HG02884 (cell line): ENCODE results near the gene POLD2.

ENCODE experiments used
- ATAC-seq: cut with Tn5 transposase; IDR thresholded peaks from one replicate; pipeline ENCODE4 v1.9.1; 2021; ENCODE audit warnings: mild to moderate bottlenecking, moderate library complexity; ENCODE audit not compliant: unreplicated experiment

The POLD2 gene

DNA sequence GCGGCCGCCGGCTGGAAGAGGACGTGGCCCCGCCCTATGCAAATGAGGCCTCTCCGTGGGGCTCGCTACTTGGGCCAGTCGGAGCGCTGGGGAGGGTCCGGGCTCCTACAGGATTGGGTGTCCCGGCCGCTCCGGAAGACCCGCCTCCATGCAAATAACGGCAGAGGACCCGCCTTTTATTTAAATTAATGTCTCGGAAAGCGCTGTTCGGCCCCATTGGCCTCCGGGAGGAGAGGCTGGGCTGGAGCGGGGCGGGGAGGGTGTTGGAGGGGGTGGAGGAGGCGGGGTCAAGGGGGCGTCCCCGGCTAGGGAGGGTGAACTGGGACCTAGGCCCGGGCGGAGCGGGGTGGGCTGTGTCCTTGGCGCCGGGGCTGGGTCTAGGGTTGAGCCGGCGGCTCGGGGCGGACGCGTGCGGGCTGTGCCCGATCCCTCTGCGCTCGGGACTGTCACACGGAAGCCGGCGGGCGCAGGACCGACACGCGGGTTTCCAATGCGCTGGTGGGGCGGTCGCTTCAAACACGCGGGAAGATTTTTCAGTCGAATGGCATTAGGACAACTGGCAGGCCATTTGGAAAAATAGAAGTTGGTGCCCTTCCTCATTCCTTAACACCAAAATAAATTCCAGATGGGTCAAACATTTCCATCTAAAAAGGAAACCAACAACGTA lies 40.7 kb downstream of the POLD2 start:
- peak; percentile 94 for ATAC-seq

DNA sequence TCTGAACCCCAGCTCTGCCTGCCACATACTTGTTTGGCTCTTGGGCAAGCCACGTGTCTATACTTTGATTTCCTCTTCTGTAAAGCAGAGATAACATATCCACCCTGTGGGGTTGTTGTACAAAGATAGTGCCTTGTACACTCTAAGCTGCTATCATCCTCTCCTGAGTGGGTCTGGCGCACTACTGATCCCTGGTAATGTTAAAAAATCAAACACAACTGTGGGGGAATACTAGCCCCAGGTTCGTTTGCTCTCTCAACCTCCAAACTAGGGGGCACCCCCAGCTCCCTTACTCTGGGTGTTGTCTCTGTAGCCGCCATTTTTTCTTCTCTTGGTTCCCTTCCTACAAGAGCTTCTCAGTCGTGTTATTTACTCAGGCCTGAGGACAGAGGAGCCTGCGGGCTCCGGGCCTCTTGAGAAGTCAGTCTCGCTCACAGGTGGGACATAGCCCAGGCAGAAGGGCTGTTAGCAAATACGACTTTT lies 42.0 kb downstream of the POLD2 start:
- no peak for ATAC-seq

DNA sequence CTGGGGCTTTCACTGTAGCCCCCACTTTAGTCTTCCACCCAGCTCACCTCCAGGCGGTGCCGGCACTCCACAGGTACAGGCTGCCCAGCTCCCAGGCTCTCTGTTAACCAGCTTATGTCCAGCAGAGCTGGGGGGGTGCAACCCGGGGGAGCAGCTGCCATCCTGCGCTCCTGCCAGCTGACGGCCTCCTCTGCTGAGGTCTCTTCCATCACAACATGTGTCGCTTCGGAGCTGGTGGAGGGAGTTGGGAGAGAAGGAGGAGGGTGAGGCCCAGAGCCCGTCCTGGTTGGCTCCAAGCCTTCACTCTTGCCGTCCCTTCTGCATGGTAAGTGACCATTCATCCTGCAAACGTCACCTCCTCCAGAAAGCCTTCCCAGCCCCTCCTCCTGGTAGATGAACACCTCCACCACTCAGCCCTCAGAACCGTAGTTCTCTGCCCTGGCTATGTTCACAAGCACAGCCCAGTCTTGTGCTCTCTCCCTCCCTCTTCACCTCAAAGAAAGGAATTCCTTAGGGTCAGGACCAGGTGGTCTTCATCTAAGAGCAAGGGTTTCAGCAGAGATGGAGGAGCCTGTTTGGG lies 42.6 kb downstream of the POLD2 start:
- no peak for ATAC-seq

DNA sequence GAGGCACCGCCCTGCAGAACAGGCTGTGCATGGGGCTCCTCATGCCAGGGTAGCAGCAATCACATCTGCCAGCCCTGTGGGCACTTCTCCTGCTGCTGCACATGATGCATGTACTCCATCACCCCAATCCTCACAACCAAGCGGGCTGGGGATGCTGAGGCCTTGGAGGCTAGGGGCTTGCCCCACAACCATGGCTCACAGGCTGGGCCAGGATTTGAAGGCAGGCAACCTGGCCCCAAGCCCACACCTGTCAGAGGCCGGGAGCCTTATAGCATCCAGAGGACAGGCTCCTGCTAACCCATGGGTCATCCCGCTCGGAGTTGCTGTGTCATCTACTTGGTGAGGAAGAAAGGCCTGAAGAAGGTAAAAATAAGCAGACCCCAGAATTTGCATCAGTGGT lies 43.2 kb downstream of the POLD2 start:
- no peak for ATAC-seq

DNA sequence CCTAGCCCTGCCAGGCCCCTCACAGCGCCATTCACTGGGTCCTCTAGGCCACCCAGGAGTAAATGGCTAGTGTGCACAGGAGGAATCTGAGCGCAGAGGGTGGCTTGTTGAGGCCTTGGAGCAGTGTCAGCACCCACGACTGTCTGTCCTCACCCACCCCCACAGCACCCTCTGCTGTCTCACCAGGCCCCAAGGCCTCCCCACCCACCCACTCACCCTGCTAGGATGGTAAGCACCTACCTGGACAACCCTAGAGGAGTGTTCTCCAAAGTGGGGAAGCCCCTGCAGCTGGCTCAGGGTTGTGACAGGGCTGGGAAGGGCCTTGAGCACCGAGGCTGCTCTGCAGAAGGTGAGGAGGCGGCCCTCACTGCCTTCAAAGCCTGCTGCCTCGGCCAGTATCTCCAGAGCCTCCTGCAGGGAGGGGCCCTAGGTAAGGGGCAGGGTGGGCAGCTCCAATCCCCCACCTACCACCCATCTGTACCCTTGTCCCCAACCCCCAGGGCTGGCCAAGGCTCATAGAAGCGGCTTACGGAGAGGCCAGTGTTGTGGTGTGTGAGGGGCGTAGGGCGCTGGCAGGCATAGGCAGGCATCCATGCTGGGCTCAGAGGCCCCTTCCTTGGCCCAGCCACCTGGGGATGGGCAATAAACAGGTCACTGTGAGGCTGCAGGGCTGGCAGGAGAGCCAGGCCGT lies 43.9 kb downstream of the POLD2 start:
- no peak for ATAC-seq

DNA sequence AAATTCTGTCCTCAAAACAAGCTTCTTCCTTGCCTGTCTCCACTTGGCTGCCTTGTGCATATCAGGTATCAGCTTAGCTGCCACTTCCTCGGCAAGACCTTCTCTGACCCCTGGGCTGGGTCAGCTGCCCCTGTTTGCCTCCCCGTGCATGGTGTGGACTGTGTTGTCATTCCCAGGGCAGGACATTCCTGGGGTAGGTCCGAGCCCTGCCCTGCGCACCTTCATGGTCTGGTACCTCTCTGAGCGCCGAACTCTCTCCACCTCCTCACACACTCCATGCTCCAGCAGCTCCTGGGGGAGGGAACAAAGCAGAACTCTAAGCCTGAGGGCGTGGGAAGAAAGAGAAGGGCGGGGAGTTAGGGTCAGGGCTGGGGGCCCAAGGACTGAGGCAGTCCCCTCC lies 44.8 kb downstream of the POLD2 start:
- ATAC-seq: no peak

DNA sequence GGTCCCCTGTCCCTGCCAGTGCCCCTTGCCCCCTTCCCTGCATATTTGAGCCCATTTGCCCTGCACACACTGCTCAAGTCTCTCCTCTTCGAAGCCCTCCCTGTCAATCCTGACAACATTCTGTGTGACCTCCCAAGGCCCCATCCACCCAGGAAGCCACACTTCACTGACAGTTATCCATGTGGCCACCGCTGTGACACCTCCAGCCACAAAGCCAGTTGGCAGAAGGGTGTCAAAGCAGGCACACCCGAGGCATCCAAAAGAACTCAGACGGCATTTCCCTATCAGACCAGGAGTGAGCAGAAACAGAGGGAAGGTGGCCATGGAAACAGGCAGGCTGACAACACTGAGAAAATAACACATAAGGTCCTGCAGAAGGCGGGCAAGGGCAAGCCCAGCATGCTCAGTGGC lies 45.7 kb downstream of the POLD2 start:
- no peak for ATAC-seq

DNA sequence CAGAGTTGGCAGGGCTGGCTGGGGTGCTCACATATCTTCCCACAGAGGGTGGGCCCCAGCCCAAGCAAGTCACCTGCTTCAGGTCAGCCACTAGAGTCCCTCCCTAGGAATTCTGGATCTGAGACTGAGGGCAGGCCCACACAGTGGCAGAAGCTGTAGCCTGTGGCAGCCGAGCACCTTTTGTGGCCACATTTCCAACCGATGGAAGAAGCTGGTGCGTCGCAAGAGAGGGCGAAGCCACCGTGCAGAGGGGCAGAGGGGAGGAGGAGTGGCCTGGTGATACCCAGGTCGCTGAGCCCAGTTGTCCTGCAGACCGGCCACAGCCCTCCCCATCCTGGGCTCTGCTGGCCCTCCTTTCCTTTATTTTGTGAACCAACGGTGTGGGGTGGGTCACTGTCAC lies 46.3 kb downstream of the POLD2 start:
- ATAC-seq: no peak

DNA sequence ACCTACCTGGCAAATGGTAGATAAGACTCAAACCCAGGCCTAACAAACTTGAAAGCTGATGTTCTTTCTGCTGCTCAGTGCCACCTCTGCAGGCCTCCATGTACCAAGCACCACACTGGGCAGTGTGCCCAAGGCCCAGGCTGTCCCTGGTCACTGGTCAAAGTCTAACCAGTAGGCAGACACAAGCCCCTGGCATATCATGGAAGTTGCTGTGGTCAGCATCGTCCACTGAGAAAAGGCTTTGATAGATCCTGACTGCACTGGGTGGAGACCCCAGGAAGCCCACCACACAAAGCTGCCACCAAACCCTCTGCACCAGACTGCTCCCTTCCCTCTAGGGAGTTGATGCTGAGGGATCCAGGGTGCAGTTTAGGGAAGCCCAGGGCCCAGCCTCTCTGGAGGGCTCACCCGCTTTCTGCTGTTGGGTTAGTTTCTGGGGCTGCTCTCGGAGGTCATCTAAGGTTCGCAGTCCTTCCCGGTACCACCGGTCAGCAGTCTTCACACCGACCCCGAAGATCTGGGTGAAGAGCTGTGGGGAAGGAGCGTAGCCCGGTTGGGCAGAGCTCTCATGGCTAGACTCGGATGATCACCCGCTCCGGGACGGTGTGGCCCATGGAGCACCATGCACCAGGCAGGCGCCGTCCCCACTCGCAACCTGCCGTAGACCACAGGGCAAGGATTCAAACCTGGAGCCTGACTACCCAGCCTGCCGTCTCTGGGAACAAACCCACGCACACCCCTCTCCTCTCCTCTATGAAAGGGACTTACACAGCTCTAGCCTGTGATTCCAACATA lies 47.0 kb downstream of the POLD2 start:
- ATAC-seq: no peak

DNA sequence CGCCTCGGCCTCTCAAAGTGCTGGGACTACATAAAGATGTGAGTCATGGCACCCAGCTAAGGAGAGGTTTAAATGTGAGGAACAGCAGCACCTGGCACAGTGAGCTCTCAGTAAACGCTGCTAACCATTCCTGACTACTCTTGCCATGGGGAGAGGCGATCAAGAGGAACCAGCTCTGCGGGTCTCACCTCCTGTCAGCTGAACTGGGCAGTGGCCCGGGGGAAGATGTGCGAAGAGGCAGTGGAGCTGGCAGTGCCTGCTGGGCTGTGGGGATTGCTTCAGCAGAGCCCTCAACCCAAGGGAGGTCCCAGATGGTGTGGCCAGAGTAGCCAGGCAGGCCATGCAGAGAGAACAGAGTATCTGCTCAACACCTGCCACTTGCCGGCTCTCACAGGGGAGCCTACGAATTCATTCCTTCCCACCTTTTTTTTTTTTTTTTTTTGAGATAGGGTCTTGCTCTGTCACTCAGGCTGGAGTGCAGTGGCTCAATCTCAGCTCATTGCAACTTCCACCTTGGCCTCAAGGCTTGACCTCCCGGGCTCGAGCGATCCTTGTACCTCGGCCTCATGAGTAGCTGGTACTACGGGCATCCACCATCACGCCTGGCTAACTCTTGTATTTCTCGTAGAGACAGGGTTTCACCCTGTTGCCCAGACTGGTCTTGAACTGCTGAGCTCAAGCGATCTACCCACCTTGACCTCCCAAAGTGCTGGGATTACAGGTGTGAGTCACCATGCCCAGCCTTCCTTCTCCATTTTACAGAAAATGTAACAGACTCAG lies 47.9 kb downstream of the POLD2 start:
- no peak for ATAC-seq

DNA sequence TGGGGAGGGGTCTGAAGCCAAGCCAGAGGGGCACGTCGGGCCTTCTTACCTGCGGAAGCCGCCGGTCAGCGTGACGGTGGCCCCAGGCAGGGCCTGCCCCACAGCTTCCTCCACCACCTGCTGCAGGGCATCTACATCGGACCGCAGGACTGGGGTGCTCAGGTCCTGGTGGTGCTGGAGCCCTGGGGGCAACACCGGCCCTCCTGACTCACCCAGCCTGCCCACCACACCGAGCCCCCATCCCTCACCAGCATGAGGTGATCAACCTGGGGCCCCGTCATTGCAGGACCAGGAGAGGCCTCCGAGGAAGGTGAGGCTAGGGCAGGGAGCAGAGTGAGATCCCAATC lies 49.0 kb downstream of the POLD2 start:
- ATAC-seq: no peak

DNA sequence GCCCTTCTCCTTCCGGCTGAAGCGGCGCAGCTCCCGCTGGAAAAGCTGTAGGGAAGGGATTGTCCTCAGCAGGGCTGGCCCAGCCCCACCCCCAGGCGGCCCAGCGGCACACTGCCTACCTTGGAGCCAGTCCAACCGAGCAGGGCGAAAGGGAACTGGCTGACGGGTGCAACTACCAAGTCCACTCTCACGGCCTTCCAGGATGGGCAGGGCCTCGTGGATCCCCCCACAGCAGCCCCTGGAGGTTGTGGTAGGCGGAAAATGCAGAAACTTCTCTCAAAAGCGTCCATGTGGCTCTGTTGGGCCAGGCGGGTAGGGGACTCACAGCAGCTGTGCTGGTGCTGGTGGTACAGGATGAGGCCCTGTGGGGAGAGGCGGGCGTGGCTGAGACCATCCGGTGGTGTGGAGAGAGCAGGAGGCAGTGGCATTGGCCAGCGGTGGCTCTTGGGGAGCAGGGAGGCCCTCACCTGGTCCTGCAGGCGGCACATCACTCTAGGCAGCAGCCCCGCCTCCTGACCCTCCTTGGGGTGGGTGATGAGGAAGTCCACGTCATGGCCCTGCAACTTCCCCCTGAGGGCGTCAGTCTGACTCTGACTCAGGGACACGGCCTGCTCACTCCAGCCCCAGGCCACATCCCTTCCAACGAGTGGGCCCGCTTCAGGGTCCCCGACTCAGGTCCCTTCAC lies 49.5 kb downstream of the POLD2 start:
- ATAC-seq: peak; percentile 84

DNA sequence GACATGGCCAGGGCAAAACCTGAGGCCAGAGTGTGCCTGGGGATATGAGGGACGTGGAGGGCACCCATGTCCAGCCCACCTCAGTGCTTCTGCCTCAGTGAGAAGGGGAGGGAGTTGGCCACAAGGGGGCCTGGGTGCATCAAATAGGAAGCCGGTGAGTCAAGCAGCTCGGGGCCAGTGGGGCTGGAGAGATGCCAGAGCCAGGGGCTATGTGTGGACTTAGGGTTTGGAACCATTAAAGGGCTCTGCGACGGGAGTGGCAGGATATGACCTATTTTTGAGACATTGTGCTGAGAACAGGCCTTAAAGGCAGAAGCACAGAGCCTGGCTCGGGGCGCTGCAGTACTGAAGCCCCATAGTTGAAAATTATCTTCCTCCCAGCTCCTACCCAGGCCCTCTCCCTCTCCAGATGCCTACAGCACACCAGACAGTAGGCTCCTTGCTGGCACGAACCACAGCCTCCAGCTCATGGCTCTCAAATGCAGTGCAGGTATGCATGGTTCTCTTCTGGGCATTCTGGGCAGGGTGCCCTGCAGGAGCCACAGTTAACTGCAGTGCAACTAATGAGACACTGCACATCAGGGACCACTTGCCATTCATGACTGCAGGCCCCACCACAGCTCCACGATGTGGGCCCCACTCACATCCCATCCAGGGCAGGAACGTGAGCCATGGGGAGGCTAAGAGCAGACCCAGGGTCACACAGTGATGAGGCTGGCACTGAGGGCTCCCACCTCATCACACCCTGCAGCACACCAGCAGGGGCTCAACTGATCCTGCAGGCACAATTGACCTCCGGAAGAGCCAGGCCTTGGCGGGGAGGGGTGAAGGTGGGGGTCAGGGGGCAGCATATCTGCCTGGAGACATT lies 50.8 kb downstream of the POLD2 start:
- ATAC-seq: no peak

DNA sequence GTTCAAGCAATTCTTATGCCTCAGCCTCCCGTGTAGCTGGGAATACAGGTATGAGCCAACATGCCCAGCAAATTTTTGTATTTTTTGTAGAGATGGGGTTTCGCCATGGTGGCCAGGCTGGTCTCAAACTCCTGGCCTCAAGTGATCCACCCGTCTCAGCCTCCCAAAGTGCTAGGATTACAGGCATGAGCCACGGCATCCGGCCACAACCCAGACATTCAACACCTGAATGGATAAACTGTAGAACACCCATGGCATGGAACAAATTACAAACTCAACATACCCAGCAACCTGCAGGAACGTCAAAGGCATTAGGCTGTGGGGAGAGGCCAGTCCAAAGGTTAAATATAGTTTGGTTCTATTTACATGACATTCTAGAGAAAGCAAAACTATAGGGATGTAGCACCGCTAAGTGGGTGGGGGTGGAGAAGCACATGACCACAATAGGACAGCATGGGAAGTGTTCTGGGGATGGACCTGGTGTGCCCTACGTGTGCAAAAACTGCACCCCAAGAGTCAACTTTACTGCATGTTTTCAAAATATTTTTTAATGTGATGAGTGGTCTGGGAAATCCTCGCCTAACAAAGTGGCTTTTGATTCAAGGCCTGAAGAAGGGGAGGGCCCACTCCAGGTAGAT lies 51.5 kb downstream of the POLD2 start:
- ATAC-seq: no peak

DNA sequence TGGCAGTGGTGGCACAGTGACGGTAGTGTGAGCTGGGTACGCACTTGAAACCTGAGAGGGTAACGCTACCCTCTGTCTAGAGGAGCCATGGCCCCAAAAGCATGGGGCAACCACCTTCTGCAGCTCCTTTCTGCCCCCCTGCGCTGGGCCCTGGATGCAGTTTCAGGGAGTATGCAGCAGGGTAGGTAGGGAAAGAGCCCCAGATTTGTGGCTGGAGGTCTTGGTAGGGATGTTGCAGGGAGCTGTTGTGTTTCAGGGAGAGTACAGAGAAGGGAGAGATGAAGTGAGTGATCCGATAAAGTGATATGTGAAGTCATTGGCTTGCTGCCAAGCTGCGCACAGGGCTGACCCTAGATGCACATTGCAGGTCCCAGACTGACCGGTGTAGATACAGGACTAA lies 55.3 kb downstream of the POLD2 start:
- no peak for ATAC-seq

DNA sequence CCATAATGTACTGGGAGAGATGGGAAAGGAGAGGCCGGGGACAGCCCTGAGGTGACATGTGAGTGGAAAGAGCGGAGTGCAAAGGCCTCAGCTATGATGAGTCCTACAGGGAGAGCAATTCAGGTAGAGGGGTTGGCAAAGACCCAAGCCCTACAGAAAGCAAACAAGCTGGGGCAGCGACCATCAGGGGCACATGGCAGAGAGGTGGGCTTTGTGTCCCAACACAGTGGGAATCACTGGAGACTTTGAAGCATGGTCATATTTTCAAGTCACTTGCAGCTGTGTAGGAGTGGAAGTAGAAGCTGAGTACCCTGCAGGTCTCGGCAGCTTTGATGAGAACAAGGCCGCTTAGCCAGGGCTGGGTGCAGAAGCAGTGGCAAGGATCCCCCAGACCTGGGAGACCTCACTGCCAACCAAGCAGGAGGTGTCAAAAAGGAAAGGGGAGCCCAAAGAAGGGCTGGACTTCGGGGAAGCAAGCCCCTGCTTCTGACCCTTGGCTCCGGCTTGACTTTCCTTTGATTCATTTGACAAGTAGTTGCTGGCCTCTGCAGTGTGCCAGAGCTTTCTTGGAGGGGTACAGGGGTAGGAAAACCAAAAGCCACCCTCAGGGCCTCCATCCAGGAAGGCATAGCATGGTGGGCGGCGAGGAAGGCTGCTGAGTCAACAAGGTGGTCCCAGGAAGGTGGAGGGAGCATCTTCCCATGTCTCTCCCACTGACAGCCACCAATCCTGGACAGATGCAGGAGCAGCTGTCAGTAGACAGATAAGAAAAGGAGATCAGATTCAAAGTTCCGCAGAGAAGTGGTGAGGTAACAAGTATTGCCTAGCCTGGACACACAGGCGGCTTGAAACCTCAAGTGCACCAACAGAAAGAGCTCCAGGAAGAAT lies 56.0 kb downstream of the POLD2 start:
- no peak for ATAC-seq

DNA sequence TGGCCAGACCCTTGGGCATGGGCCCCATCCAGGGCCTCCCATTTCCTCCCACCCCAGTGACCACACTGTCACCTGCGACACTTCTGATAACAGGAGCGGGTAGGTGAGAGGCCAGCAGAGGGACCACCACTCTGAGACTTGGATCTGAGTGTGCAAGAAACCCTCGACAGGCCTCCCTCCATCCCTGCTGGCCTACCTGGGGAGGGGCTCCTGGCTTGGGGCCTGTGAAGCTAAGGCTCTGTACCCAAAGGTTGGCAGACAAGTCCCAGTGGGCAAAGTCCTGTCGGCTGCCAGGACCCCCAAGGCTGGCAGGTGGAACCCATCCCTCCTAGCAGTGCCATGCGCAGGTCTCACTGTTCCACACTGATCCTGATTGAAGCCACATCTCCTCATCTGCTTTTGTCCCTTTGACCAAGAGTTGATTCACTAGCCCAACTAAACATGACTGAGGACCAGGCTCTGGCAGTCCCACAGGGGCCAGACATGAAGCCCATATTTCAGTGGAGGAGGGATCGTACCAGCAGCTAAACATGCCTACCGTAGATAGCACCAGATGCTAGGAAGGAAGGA lies 56.8 kb downstream of the POLD2 start:
- ATAC-seq: no peak

DNA sequence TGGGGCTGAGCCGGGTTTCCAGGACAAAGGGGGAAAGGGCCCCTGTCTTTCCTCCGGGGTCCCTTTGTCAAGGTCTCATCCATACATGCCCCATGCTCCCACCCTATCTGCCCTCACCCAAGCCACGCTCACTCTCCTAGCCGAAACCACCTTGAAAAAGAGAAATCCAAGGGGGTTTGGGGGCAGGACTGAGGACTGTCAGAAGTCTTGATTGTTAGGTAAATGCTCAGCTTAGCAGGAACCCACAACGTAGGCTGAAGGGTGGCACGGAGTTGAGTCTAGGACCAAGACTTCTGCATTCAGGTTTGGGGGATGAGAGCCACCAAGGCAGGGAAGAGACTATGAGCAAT lies 57.3 kb downstream of the POLD2 start:
- ATAC-seq: no peak
